Kidney (tissue), 14 donors: ENCODE data around the gene EGFL7. TPM values are rescaled to one million over a fixed set of nuclear protein-coding genes. Genes with fewer than 3 reads are reported as not detected.
A peak's percentile ranks its signal among the peaks of the same experiment; 100 is the strongest.

Experiments used
- DNase-seq, 5 donors: peaks; one replicate each; pipeline ENCODE4 v3.0.0-alpha.2; 2013 to 2020
- FAIRE-seq: peaks from 2 replicates; lab custom pipeline; 2012; peaks lifted over from hg19 to GRCh38; lab: Jason Lieb, UNC
- H3K27ac ChIP-seq, 2 donors: one replicate each; pipeline ENCODE4 v1.7.0; 2013; ENCODE audit warnings: low read depth in 2 of 2, low read length in 2 of 2, inconsistent platforms in 1 of 2
- H3K27me3 ChIP-seq: one replicate; pipeline ENCODE4 v1.7.1; 2013; ENCODE audit warnings: low read length, inconsistent platforms; ENCODE audit not compliant: control insufficient read depth, insufficient read depth
- H3K36me3 ChIP-seq, 3 donors: one replicate each; pipeline versions ENCODE4 v1.7.0 to v1.7.1; 2013; ENCODE audit warnings: low read length in 3 of 3, control low read depth in 1 of 3, inconsistent platforms in 1 of 3; ENCODE audit not compliant: insufficient read depth in 3 of 3, control insufficient read depth in 2 of 3
- H3K4me1 ChIP-seq, 3 donors: one replicate each; pipeline versions ENCODE4 v1.7.0 to v1.7.1; 2013; ENCODE audit warnings: low read length in 3 of 3, inconsistent platforms in 1 of 3, low read depth in 1 of 3; ENCODE audit not compliant: control insufficient read depth in 2 of 3, insufficient read depth in 2 of 3
- H3K4me3 ChIP-seq, 3 donors: one replicate each; pipeline versions ENCODE4 v1.7.0 to v1.8.1; 2013; ENCODE audit warnings: low read length in 3 of 3, control low read depth in 1 of 3, inconsistent platforms in 1 of 3
- H3K9ac ChIP-seq, 3 donors: one replicate each; pipeline versions ENCODE4 v1.7.0 to v1.7.1; 2013; ENCODE audit warnings: low read length in 3 of 3, control low read depth in 1 of 3, inconsistent platforms in 1 of 3
- H3K9me3 ChIP-seq, 3 donors: one replicate each; pipeline versions ENCODE4 v1.7.0 to v1.7.1; 2013; ENCODE audit warnings: low read length in 3 of 3, control low read depth in 1 of 3, inconsistent platforms in 1 of 3; ENCODE audit not compliant: control insufficient read depth in 2 of 3, insufficient read depth in 1 of 3
- CTCF ChIP-seq: IDR thresholded peaks from 3 replicates; pipeline ENCODE4 v1.5.1; 2012; ENCODE audit warnings: mild to moderate bottlenecking, moderate library complexity, borderline replicate concordance; ENCODE audit not compliant: insufficient read depth; ENCODE audit errors: extremely low read depth
- intact Hi-C: fragments of 100-400 bp; cut with DNase I; formaldehyde crosslinking; loops from one replicate; pipeline ENCODE4 v1.11.1; 2022
- polyA plus RNA-seq: library from polyadenylated mRNA; stranded (reverse); fragments of 350-450 nt; fragmentation: Illumina TruSeq; extraction: RNeasy Lipid Tissue Mini Kit (QIAGEN cat#74804); gene quantifications from one replicate; pipeline ENCODE4 v1.2.3, GENCODE V29; 2014; ENCODE audit warnings: low read depth, low replicate concordance; ENCODE audit not compliant: insufficient read depth
- total RNA-seq: library from RNA; stranded (reverse); fragmentation: NEBNext Ultra II Directional; extraction: Animal tissue kit (Norgen Biotek cat#: 25700); gene quantifications from one replicate; pipeline ENCODE4 v1.2.1, GENCODE V29; 2021
- donor health status: control.
- donor health status: control.
- donor health status: control.
- donor health status: control.
- donor health status: control.
- donor health status: DM: yes; HTN: yes; CAD: no.
- donor health status: Normal renal cell carcinoma (clear cell type).

Gene EGFL7
- total and polyA plus RNA-seq, 2 donors from 2014 or later = 137 to 140 TPM

GRCh38 chr9:136687721-136688223 lies 25.1 kb downstream of the EGFL7 start:
- peaks cover 0 to 35% (median 0%) of the 10 kb centered on the region in 3 donors for H3K4me1 ChIP-seq
- FAIRE-seq = no peak
- no peaks in the 10 kb centered on the region for H3K9me3 ChIP-seq
- H3K27me3 ChIP-seq = no peaks in the 10 kb centered on the region
- H3K27ac ChIP-seq = peak overlapping the region; percentile 57 to 77
- intact Hi-C loops = no loop called here
- DNase-seq = peak in 2 of 5 donors; percentile 45 to 92
- no peaks in the 10 kb centered on the region for H3K36me3 ChIP-seq
- TF ChIP-seq CTCF = no peak
- no peak overlapping the region for H3K4me3 ChIP-seq
- H3K9ac ChIP-seq = no peak overlapping the region

- no peak for TF ChIP-seq CTCF
- Histone ChIP-seq H3K4me1 (peaks cover 0 to 41% (median 0%) of the 10 kb centered on the region in 3 donors), H3K4me3 (no peak overlapping the region), H3K36me3 (no peaks in the 10 kb centered on the region), H3K27me3 (no peaks in the 10 kb centered on the region), H3K9me3 (no peaks in the 10 kb centered on the region), H3K9ac (no peak overlapping the region), H3K27ac (peak overlapping the region in 1 of 2 donors; percentile 77)
- DNase-seq (peak in 2 of 5 donors; percentile 65 to 67), FAIRE-seq (no peak)
- intact Hi-C loops = no loop called here
Observed at GRCh38 chr9:136688274-136689107, 25.8 kb downstream of the EGFL7 start.

GRCh38 chr9:136689108-136689460 lies 26.4 kb downstream of the EGFL7 start:
- no peak overlapping the region for H3K4me3 ChIP-seq
- no peak for FAIRE-seq
- no peaks in the 10 kb centered on the region for H3K9me3 ChIP-seq
- H3K9ac ChIP-seq = no peak overlapping the region
- DNase-seq = peak in 2 of 5 donors; percentile 2 to 39
- no peak overlapping the region for H3K27ac ChIP-seq
- intact Hi-C loops = no loop called here
- TF ChIP-seq CTCF = no peak
- no peaks in the 10 kb centered on the region for H3K36me3 ChIP-seq
- H3K27me3 ChIP-seq = no peaks in the 10 kb centered on the region
- peaks cover 0 to 43% (median 3%) of the 10 kb centered on the region in 3 donors for H3K4me1 ChIP-seq
